ENCODE measurements around the gene ZNF221.

Gene ZNF221

DNA sequence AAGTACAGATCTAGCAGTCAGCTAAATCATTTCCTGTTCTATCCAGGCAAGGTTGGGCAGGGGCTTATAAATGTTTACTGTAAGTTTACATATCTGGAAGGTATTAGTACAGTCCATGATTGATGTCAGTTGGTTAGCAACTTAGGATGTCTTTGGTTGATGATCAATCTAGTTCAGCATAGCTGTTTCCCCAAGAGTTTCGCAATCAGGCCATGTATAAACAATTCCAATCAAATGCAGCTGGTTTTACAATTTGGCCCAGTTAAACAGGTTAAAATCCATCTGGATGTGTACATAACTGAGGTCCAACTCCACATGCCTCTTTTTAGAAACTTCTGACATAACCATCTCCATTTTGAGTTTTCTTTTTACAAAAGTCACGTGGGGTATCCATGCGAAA lies 6.9 kb downstream of the ZNF221 start:
- peak; percentile 53 for DNase-seq (ENCODE audit: low read depth)

DNA sequence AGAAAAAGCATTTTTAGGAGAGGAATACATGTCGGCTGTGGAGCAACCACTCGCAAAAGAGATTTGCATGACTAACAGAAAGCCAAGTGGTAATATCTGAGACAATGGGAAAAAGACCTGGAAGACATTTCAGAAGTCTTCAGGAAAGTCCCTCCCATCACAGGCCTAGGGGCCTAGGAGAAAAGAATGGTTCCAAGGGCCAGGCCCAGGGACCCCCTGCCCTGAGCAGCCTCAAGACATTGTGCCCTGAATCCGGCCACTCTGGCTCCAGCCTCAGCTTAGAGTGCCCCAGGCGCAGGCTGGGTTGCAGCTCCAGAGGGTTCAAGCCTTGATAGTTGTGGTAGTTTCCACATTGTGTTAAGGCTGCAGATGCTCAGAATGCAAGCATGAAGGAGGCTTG lies 9.4 kb downstream of the ZNF221 start:
- DNase-seq (ENCODE audit: low read depth) = no peak

DNA sequence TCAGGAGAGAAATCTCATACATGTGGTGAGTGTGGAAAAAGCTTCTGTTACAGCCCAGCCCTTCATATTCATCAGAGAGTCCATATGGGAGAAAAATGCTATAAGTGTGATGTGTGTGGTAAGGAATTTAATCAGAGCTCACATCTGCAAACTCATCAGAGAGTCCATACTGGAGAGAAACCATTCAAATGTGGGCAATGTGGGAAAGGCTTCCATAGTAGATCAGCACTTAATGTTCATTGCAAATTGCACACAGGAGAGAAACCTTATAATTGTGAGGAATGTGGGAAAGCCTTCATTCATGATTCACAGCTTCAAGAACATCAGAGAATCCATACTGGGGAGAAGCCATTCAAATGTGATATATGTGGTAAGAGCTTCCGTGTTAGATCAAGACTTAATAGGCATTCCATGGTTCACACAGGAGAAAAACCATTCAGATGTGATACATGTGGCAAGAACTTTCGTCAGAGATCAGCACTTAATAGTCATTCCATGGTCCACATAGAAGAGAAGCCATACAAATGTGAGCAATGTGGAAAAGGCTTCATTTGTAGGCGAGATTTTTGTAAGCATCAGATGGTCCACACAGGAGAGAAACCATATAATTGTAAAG lies 15.2 kb downstream of the ZNF221 start:
- peak; percentile 9 for DNase-seq (ENCODE audit: low read depth)

DNA sequence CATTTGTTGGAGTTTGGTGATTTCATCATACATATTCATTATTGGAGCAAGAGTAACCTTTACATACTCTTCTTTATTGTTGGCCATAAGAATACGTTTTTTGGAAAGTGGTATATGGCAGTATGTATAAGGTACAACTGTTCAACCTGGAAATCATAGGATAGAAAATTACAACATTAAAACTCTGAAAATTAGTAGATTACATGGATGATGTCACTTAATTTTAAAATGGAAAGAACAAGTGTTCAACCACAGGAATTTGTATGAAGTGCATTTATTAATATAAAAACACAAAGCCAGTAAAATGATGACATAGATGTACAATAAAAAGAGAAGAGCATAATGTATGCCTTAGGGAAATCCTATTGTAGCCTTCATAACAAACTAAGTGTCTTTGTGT lies 25.7 kb downstream of the ZNF221 start:
- DNase-seq (ENCODE audit: low read depth) = no peak

DNA sequence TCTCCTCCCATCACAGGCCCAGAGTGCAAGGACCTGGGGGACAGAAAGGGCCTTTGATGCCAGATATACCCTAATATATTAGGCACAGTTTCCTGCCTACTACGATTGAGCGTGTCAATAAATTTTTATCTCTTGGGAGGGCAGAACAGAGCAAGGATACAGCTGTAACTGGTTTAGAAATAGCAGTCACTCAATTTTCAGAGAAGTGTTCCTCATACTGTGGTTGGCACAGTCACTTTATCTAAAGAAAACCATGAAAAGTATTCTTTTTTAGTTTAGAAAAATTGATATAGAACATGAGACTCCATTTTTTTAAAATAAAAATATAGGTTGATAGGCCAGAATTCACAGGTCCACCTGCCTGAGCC lies 32.5 kb downstream of the ZNF221 start:
- DNase-seq (ENCODE audit: low read depth) = no peak

DNA sequence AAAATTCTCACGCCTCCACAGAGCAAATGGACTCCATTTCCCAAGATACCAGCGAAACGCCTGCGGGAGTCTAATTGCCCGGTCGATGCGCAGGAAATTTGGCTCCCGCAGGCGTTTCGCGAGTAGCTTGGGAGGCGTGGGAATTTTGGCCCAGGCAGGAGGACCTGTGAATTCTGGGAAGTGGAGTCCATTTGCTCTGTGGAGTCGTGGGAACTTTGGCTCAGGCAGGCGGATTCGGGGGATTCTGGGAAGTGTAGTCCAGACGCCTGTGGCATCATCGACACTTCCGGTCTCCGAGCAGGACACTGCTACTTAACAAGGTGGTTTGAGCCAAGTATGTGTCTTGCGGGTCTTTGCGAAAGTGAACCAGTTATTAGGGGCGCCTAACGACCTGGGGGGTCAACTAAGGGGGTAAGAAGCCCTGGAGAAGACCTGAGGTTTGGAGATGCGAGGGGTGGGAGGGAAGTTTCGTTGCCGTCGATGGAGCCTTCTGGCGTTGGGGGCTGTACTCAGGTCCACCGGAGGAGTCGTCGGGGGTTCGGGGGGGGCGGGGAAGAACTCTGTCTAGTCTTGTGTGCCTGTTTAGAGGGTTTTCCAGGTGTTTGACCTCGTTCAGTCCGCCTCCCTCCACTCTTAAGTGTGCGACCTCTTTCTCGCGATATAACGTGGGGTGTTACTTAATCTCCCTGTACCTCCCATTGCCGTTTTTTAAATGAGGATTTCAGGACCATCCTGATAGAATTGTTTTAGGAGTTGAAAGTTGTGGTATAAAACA lies 33.1 kb downstream of the ZNF221 start, which contains the start of gene ZNF155:
Gene ZNF155, plus strand, starts transcription at position 277 of the 775 bp plus-strand sequence. CDS start 4,356 bp downstream, outside the sequence.
- peak; percentile 95 for DNase-seq (ENCODE audit: low read depth)

DNA sequence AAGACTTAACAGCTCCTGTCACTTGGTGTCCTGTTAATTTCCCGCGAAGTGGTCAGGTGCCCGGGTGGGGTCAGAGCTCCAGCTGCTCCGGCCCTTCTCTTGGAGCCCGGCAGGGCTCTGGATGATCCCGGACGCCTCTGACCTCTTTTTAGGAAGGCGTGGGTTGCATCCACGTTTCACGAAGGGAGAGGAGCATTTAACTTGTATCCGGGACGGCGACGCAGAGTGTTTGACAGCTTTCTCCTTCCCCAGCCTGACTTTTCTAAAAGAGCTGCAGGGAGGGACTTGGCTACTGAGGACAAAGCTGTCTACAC lies 33.6 kb downstream of the ZNF221 start:
- no peak for DNase-seq (ENCODE audit: low read depth)

DNA sequence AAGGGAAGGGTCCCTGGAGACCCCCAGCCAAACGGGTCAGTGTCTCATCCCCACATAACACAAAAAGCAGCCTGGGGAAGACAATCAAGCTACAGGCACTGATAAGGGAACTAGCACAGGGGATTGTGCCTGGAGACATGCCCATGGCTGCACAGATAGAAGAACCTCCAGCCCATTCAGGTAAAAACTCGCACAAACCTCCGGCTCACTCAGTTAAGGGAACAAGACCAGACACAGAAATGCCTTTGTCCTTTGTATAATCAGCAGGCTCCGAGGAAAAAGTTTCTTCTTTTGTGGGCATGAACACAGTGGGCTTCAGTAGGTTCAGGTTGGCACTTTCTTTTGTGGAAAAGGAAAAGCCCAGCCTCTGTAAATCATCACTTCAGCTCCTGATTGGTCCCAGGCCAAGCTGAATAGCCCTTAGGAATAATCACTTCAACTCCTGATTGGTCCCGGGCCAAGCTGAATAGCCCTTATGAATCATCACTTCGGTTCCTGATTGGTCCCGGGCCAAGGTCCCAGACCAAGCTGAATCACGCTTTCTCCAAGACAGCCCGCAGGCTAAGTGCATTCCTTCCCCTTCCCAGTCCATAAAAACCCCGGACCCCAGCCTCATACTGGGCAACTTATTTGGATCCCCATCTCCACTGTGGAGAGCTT lies 46.7 kb downstream of the ZNF221 start:
- DNase-seq (ENCODE audit: low read depth) = peak; percentile 22

DNA sequence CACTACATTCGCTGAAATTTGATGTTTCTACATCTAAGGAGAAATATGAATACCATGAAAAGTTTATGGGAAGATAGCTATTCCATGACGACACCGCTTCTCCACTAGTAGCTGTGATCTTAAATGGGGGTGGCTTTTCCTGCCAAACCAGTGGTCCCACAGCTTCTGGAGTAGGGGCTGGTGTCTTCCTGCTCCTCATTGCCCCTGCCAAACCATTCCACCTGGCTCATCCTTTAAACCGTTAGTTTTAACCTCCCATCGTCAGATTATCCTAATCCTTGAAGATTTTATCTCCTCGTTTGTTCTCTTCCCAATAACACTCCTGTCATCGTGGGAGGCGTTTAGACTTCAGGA lies 51.2 kb downstream of the ZNF221 start:
- peak; percentile 18 for DNase-seq (ENCODE audit: low read depth)

DNA sequence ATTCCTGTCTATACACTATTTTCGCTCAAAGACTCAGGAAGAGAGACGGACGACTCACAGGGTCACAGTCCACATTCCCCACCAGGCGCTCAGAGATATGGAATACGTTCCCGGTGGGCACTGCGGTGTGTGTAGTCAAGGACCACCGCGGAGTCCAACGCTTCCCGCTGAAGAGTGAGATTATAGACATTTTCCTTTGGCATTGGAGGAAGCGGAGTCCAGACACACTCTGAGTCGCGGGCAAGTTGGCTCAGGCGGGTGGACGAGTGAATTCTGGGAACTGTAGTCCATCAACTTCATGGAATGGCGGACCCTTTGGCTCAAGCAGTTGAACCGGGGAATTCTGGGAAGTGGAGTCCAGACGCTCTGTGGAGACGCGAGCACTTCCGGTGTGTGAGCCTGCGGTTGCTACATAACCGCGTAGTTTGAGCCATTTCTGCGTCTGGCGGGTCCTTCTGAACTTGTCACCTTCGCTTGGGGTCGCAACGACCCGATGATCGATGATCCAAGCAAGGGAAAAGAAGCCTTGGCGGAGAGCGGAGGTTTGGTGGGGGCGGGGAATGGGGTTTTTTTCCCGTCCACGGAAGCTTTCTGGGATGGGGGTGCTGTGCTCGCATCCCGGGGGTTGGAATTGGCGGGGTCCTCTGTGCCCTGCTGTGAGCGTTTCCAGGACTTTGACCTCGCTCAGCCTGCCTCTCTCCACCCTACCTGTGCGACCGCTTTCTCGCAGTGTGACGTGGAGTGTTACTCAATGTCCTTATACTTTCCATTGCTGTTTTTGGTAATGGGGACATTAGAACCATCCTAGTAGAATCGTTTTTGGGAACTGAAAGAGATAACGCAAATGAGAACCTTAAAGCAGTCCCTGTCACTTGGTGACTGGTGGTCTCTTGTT lies 51.8 kb downstream of the ZNF221 start, which contains the start of gene ZNF230:
Gene ZNF230, plus strand, starts transcription at position 392 of the 895 bp plus-strand sequence. CDS start 4,122 bp downstream, outside the sequence.
- peak; percentile 97 for DNase-seq (ENCODE audit: low read depth)

DNA sequence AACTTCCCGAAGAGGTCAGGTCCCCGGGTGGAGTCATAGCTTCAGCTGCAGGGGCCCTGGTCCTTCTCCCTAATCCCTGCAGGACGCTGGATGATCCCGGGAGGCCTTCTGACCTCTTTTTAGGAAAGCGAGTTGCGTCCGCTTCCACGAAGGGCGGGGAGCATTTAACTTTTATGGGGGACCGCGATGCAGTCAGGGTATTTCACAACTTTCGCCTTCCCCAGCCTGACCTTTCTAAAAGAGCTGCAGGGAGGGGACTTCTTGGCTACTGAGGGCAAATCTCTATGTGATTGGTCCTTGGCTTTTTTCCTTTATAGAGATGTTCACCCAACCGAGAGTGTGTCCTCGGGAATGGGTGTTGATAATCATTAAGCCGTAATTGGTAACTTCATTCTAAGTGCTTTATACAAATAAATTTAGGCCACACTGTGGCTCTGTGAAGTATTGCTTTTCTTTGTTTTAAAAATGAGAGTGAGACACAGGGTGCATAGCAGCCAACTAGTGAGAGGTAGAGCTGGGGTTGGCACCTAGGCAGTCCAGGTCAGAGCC lies 52.5 kb downstream of the ZNF221 start:
- peak; percentile 18 for DNase-seq (ENCODE audit: low read depth)

DNA sequence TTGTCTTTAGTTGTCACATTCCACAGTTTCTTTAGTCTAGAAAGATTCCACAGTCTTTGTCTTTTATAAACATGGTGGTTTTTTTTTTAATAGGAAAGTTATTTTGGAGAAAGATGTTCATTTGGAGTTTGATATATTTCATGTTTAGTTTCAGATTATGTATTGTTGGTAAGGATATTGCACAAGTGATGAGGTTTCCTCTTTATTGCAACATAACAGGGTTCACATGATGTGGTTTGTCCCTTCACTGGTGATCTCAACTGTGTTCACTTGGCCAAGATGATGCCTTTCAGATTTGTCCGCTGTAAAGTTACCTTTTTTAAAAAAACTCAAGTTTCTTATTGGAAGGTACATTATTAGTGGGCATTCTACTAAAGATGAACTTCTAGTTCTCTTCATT lies 54.9 kb downstream of the ZNF221 start:
- no peak for DNase-seq (ENCODE audit: low read depth)

DNA sequence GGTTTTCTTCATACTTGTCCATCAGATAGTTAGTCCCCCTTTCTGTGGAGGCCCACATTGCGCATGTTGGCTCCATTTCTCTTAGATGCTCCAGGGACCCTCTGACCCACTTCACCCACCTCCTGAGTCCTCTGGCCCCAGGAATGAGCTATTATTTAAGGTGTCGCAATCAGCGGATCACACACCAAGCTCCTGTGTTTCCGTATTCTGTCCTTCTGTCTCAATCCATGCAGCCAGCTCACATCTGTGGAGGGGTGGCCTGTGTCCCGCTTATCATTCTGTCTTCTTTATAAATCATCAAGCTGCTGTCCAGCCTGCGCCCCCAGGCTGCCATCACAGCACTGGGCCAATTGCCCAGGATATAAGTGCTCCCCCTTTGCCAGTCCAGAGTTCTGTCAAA lies 56.4 kb downstream of the ZNF221 start:
- no peak for DNase-seq (ENCODE audit: low read depth)

DNA sequence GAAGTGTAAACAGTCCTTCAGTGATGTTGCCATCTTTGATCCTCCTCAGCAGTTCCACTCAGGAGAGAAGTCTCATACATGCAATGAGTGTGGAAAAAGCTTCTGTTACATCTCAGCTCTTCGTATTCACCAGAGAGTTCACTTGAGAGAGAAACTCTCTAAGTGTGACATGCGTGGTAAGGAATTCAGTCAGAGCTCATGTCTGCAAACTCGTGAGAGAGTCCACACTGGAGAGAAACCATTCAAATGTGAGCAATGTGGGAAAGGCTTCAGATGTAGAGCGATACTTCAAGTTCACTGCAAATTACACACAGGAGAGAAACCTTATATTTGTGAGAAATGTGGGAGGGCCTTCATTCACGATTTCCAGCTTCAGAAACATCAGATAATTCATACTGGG lies 59.4 kb downstream of the ZNF221 start:
- no peak for DNase-seq (ENCODE audit: low read depth)
